K562 (cell line): ENCODE results near the gene GAB2. TPM values are rescaled to one million over a fixed set of nuclear protein-coding genes. Genes with fewer than 3 reads are reported as not detected.
A peak's percentile ranks its signal among the peaks of the same experiment; 100 is the strongest.

Experiments used
- ATAC-seq: fragments of 200-7000 bp; cut with Tn5 transposase; 3 replicates; pipeline ENCODE4 v1.9.1; 2020; ENCODE audit warnings: moderate library complexity
- BruUV-seq: library from RNA; stranded (reverse); fragments of 400-500 nt; replicated peaks from 2 replicates; lab custom pipeline; 2021; lab: Mats Ljungman, UMichigan
- CTCF ChIA-PET: fragments of 300-600 bp; formaldehyde crosslinking; extraction: SDS; loops from one replicate; lab custom pipeline; 2021; ENCODE audit warnings: low intra/inter-chr PET ratio; lab: Yijun Ruan, JAX
- POLR2A ChIA-PET: fragments of 300-600, 350-650 bp; sonication (Branson Sonifier 250); formaldehyde crosslinking; extraction: SDS; loops from one replicate; lab custom pipeline; 2021; ENCODE audit warnings: antibody characterized with exemption, inconsistent platforms; lab: Yijun Ruan, JAX
- DNase-seq, 4 experiments: peaks; one replicate each; pipeline versions ENCODE4 v3.0.0 to v3.0.0-alpha.2; 2011 to 2018; ENCODE audit warnings: low spot score in 3 of 4, mixed read lengths in 3 of 4; ENCODE audit errors: extremely low read depth in 1 of 4
- FAIRE-seq: peaks from 2 replicates; lab custom pipeline; 2011; peaks lifted over from hg19 to GRCh38; lab: Jason Lieb, UNC
- H2AFZ ChIP-seq: 2 replicates; pipeline ENCODE4 v1.6.0; 2011; ENCODE audit warnings: low read depth, low read length, control low read depth, inconsistent platforms
- H3K27ac ChIP-seq: fragments of 200-600 bp; 3 replicates; pipeline ENCODE4 v1.8.0; 2011; ENCODE audit warnings: low read depth, mild to moderate bottlenecking, control low read depth, inconsistent platforms, low read length, moderate library complexity, mixed read lengths; ENCODE audit errors: extremely low read depth
- H3K27me3 ChIP-seq, 2 experiments: fragments of 300-600 bp in 1 of 2; 2 replicates in 1 of 2; 3 replicates in 1 of 2; pipeline versions ENCODE4 v1.6.0 to v1.8.0; 2011; ENCODE audit warnings: inconsistent platforms in 2 of 2, low read length in 2 of 2, mild to moderate bottlenecking in 1 of 2, mixed read lengths in 1 of 2, moderate library complexity in 1 of 2; ENCODE audit not compliant: control insufficient read depth in 2 of 2, insufficient read depth in 2 of 2
- H3K36me3 ChIP-seq: fragments of 300-600 bp; 3 replicates; pipeline ENCODE4 v1.8.0; 2011; ENCODE audit warnings: mild to moderate bottlenecking, low read length, inconsistent platforms; ENCODE audit not compliant: control insufficient read depth, insufficient read depth
- H3K4me1 ChIP-seq, 2 experiments: fragments of 200-600 bp in 1 of 2; replicated peaks in 1 of 2; 2 replicates in 1 of 2; 3 replicates in 1 of 2; pipeline versions ENCODE4 v1.5.1 to v1.8.0; 2011; ENCODE audit warnings: inconsistent platforms in 2 of 2, low read length in 2 of 2, mild to moderate bottlenecking in 1 of 2, mixed read lengths in 1 of 2, moderate library complexity in 1 of 2; ENCODE audit not compliant: control insufficient read depth in 2 of 2, insufficient read depth in 2 of 2
- H3K4me2 ChIP-seq: 2 replicates; pipeline ENCODE4 v1.6.1; 2011; ENCODE audit warnings: low read length, control low read depth, inconsistent platforms, mixed read lengths; ENCODE audit not compliant: insufficient read depth
- H3K4me3 ChIP-seq: fragments of 200-600 bp; sonication (generic), shearing (Covaris generic); 2 replicates; pipeline ENCODE4 v1.5.1; 2016; ENCODE audit warnings: control low read depth, inconsistent platforms
- H3K79me2 ChIP-seq: fragments of 200-600 bp; 3 replicates; pipeline ENCODE4 v1.8.0; 2011; ENCODE audit warnings: low read length, inconsistent platforms; ENCODE audit not compliant: control insufficient read depth, insufficient read depth
- H3K9ac ChIP-seq, 2 experiments: 2 replicates each; pipeline versions ENCODE4 v1.6.0 to v1.6.1; 2011; ENCODE audit warnings: low read depth in 2 of 2, low read length in 2 of 2, control low read depth in 1 of 2, inconsistent platforms in 1 of 2, mild to moderate bottlenecking in 1 of 2, mixed read lengths in 1 of 2; ENCODE audit not compliant: insufficient read depth in 1 of 2
- H3K9me1 ChIP-seq: one replicate; pipeline ENCODE4 v1.6.0; 2011; ENCODE audit warnings: inconsistent platforms, mild to moderate bottlenecking, low read length, moderate library complexity; ENCODE audit not compliant: control insufficient read depth, insufficient read depth
- H3K9me3 ChIP-seq: replicated peaks from 2 replicates; pipeline ENCODE4 v1.5.1; 2011; ENCODE audit warnings: low read depth, low read length, inconsistent platforms; ENCODE audit not compliant: control insufficient read depth, insufficient read depth
- H4K20me1 ChIP-seq: replicated peaks from 2 replicates; pipeline ENCODE4 v1.6.1; 2011; ENCODE audit warnings: low read length, inconsistent platforms, mixed read lengths; ENCODE audit not compliant: control insufficient read depth, insufficient read depth
- BCOR ChIP-seq: fragments of 450-650 bp; IDR thresholded peaks from 2 replicates; pipeline ENCODE4 v1.6.1; 2016
- CBFA2T3 ChIP-seq: fragments of 450-650 bp; IDR thresholded peaks from 2 replicates; pipeline ENCODE4 v1.6.1; 2017
- CREM ChIP-seq: IDR thresholded peaks from 2 replicates; pipeline ENCODE4 v1.6.1; 2014; ENCODE audit warnings: antibody characterized with exemption, low read depth
- ETV6 ChIP-seq, 3 experiments: fragments of 150-350 bp in 1 of 3; sonication (generic) in 1 of 3; formaldehyde crosslinking in 1 of 3; IDR thresholded peaks; 2 replicates each; pipeline versions ENCODE4 v1.6.1 to v1.8.0; 2014 to 2022; ENCODE audit warnings: borderline replicate concordance in 2 of 3, low read depth in 2 of 3, antibody characterized with exemption in 1 of 3, low read length in 1 of 3, mild to moderate bottlenecking in 1 of 3, missing genetic modification reagents in 1 of 3
- HOMEZ ChIP-seq: fragments of 250-450 bp; sonication (Bioruptor Pico); IDR thresholded peaks from 2 replicates; pipeline ENCODE4 v1.4.0; 2020; ENCODE audit warnings: mild to moderate bottlenecking, moderate library complexity
- L3MBTL2 ChIP-seq: fragments of 450-650 bp; IDR thresholded peaks from 2 replicates; pipeline ENCODE4 v1.6.1; 2016; ENCODE audit warnings: mild to moderate bottlenecking, moderate library complexity
- MCM3 ChIP-seq: fragments of 450-650 bp; IDR thresholded peaks from 2 replicates; pipeline ENCODE4 v1.6.1; 2016
- SREBF2 ChIP-seq: sonication (generic); formaldehyde crosslinking; IDR thresholded peaks from 2 replicates; pipeline ENCODE4 v1.4.0; 2020; ENCODE audit warnings: mild to moderate bottlenecking, missing genetic modification reagents
- ZBTB8A ChIP-seq: fragments of 450-650 bp; IDR thresholded peaks from 2 replicates; pipeline ENCODE4 v1.6.1; 2018; ENCODE audit warnings: mild to moderate bottlenecking, moderate library complexity; ENCODE audit not compliant: partially characterized antibody
- ZFP1 ChIP-seq: fragments of 450-650 bp; formaldehyde crosslinking; IDR thresholded peaks from 2 replicates; pipeline ENCODE4 v1.4.0; 2020; ENCODE audit warnings: mild to moderate bottlenecking, mixed read lengths
- ZSCAN32 ChIP-seq: fragments of 450-650 bp; formaldehyde crosslinking; IDR thresholded peaks from 2 replicates; pipeline ENCODE4 v1.4.0; 2020; ENCODE audit warnings: mild to moderate bottlenecking, moderate library complexity
- WGBS: fragments of 100-300 bp; shearing (Covaris generic); methylation state at CpG from one replicate; pipeline ENCODE4 v1.1.6; 2016; ENCODE audit warnings: low coverage, mixed read lengths; ENCODE audit not compliant: insufficient coverage; ENCODE audit errors: missing lambda C conversion rate; 5-methylcytosine and 5-hydroxymethylcytosine counted together
- in situ Hi-C: fragments of 300-500 bp; cut with MboI; formaldehyde crosslinking; loops from 4 replicates; pipeline ENCODE4 v1.15.0; 2018; ENCODE audit warnings: inconsistent platforms, mixed read lengths
- intact Hi-C: fragments of 100-400 bp; cut with micrococcal nuclease; formaldehyde crosslinking; loops from 2 replicates; pipeline ENCODE4 v1.14.2; 2022
- polyA plus RNA-seq, 8 experiments: library from polyadenylated mRNA; depleted of rRNA in 4 of 8; stranded (reverse) in 5 of 8; unstranded in 3 of 8; fragments of >200 nt; fragmentation: Nextera tagmentation in 2 of 8; fragmentation: Illumina TruSeq in 1 of 8; extraction: Ambion mirVana in 2 of 8; extraction: Trizol in 1 of 8; gene quantifications; 2 replicates each; pipeline versions ENCODE4 v1.2.1 to v1.2.3, GENCODE V29; 2011 to 2014; ENCODE audit warnings: inconsistent platforms in 1 of 8, missing spikeins in 1 of 8
- total RNA-seq, 7 experiments: library from RNA; depleted of rRNA in 6 of 7; stranded (reverse); fragments of >200 nt in 6 of 7; fragmentation: Illumina TruSeq in 2 of 7; extraction: Trizol in 2 of 7; gene quantifications; 2 replicates each; pipeline versions ENCODE4 v1.2.1 to v1.2.3, GENCODE V29; 2011 to 2021; ENCODE audit warnings: low replicate concordance in 1 of 7
- TF ChIP-seq, protein P1 (sequence below): fragments of 450-650 bp; IDR thresholded peaks from 2 replicates; pipeline ENCODE4 v1.6.1; 2018; ENCODE audit not compliant: partially characterized antibody
- TF ChIP-seq, protein P2 (sequence below): fragments of 450-650 bp; IDR thresholded peaks from 2 replicates; pipeline ENCODE4 v1.6.1; 2016

Gene GAB2
- total and polyA plus RNA-seq, 9 of the 15 experiments (the other 6 are each of a cell fraction or from before 2014, with no cell fraction given), result 2.3 to 35.2 (median 16.1) TPM

- TF ChIP-seq, protein P1, sequence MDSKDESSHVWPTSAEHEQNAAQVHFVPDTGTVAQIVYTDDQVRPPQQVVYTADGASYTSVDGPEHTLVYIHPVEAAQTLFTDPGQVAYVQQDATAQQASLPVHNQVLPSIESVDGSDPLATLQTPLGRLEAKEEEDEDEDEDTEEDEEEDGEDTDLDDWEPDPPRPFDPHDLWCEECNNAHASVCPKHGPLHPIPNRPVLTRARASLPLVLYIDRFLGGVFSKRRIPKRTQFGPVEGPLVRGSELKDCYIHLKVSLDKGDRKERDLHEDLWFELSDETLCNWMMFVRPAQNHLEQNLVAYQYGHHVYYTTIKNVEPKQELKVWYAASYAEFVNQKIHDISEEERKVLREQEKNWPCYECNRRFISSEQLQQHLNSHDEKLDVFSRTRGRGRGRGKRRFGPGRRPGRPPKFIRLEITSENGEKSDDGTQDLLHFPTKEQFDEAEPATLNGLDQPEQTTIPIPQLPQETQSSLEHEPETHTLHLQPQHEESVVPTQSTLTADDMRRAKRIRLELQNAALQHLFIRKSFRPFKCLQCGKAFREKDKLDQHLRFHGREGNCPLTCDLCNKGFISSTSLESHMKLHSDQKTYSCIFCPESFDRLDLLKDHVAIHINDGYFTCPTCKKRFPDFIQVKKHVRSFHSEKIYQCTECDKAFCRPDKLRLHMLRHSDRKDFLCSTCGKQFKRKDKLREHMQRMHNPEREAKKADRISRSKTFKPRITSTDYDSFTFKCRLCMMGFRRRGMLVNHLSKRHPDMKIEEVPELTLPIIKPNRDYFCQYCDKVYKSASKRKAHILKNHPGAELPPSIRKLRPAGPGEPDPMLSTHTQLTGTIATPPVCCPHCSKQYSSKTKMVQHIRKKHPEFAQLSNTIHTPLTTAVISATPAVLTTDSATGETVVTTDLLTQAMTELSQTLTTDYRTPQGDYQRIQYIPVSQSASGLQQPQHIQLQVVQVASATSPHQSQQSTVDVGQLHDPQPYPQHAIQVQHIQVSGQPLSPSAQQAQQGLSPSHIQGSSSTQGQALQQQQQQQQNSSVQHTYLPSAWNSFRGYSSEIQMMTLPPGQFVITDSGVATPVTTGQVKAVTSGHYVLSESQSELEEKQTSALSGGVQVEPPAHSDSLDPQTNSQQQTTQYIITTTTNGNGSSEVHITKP, result no peak
- TF ChIP-seq ZBTB8A, result no peak
- TF ChIP-seq BCOR, result no peak
- TF ChIP-seq L3MBTL2, result peak; percentile 29; the same call in 1 of the 2 replicates
- TF ChIP-seq SREBF2, result no peak
Observed at GRCh38 chr11:78339945-78340344, 77.7 kb downstream of the GAB2 start (continued).

GRCh38 chr11:78339483-78339882, 78.1 kb downstream of the GAB2 start:
- DNase-seq, result peak; percentile 19 to 64 (median 38)
- Histone ChIP-seq H2AFZ (peak overlapping the region; percentile 26; the same call in 1 of the 2 replicates), H3K9me1 (no peaks in the 10 kb centered on the region), H3K27ac (peak overlapping the region; percentile 60), H3K79me2 (peaks cover 67% of the 10 kb centered on the region), H3K4me1 (peaks cover 13 to 55% of the 10 kb centered on the region in 2 experiments; a peak in 4 of 5 replicates), H3K9ac (peak overlapping the region in 1 of 2 experiments; percentile 21; a peak in 2 of 4 replicates), H3K9me3 (no peaks in the 10 kb centered on the region), H3K27me3 (no peaks in the 10 kb centered on the region), H3K4me2 (peak overlapping the region; percentile 16; the same call in 1 of the 2 replicates), H3K4me3 (no peak overlapping the region), H4K20me1 (no peaks in the 10 kb centered on the region), H3K36me3 (no peaks in the 10 kb centered on the region; the same call in 2 of the 3 replicates)
- BruUV-seq, result no TSS peak
- FAIRE-seq, result peak; percentile 72
- peak; percentile 80 for ATAC-seq
- intact Hi-C loops (loop anchor here (5.0 kb wide), 1 partner anchor 107 kb away; no protein-coding TSS in a partner anchor), in situ Hi-C loops (no loop called here)
- ChIA-PET POLR2A (interaction anchor here (0.8 to 3.0 kb wide), 5 partner anchors 8 to 77 kb away, joined by 3 to 30 read pairs (median 4); no protein-coding TSS in a partner anchor), CTCF (no interaction called here)
- WGBS, result 8% methylated on average over 1 of the region's 1 CpG
- TF ChIP-seq MCM3 (no peak), CBFA2T3 (peak; percentile 45; the same call in 1 of the 2 replicates), CREM (0 out of 2 replicates have a peak, but pooled peaks have one; percentile 28), ETV6 (IDR thresholded peaks at IDR 0.05; ENCODE audit: borderline replicate concordance in 1 of 2, low read depth in 2 of 2, low read length in 1 of 2) (no peak), ETV6 (CRISPR knock-in tag; IDR thresholded peaks at IDR 0.05; ENCODE audit: borderline replicate concordance) (no peak), ZSCAN32 (CRISPR knock-in tag) (no peak), HOMEZ (CRISPR knock-in tag) (no peak), ZFP1 (CRISPR knock-in tag) (no peak)
- TF ChIP-seq, protein P2, sequence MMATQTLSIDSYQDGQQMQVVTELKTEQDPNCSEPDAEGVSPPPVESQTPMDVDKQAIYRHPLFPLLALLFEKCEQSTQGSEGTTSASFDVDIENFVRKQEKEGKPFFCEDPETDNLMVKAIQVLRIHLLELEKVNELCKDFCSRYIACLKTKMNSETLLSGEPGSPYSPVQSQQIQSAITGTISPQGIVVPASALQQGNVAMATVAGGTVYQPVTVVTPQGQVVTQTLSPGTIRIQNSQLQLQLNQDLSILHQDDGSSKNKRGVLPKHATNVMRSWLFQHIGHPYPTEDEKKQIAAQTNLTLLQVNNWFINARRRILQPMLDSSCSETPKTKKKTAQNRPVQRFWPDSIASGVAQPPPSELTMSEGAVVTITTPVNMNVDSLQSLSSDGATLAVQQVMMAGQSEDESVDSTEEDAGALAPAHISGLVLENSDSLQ, result peak; percentile 63; the same call in 1 of the 2 replicates
